Right lobe of liver (tissue), 4 donors: Measurements from ENCODE around the gene KLK11.

ENCODE experiments used
- POLR2A ChIP-seq: fragments of 450-650 bp; IDR thresholded peaks from one replicate; pipeline ENCODE4 v1.6.1; 2017; ENCODE audit warnings: antibody characterized with exemption, mild to moderate bottlenecking
- TF ChIP-seq, protein P1 (sequence below), 4 donors: fragments of 200-600 bp in 3 of 4; fragments of 450-650 bp in 1 of 4; IDR thresholded peaks; one replicate each; pipeline versions ENCODE4 v1.5.1 to v1.8.0; 2016 to 2022; ENCODE audit warnings: antibody characterized with exemption in 4 of 4, mild to moderate bottlenecking in 2 of 4
- donor health status: DM: no; HTN: no; CAD: no.
- donor health status: DM: no; HTN: no; CAD: no.
- donor health status: DM: no; HTN: yes; CAD: no.

DNA sequence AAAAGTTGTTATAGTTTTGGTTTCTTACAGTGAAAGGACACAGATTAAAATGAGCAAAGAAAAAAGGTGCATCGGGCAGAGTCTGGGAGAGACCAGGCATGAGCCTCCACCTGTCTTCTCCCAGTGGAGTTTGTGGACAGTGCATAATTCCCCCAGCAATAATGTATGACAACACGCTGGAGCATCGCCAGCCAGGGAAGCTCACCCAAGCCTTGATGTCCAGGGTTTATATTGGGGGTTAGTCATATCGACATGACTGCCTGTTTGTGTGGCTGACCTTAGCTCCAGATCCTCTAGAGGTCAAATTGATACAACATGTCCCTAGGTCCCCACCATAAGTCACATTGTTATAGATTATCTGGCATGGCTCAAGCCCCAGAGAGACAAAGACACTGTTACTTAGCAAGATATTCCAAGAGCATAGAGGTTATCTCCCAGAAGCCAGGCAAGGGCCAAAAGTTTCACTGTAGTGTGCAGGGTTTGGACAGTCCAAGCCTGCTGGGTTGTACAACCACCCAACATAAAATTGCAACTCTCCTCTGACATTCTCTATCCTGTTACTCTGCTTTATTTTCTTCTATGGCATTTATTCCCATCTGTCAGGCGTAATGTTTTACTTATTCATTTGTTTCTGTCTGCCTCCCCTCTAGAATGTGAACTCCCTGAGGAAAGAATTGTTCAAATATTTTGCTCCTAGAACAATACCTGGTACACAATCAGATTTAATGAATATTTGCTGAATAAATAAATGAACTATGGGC is 44.1 kb upstream of the KLK11 start:
- TF ChIP-seq, protein P1, sequence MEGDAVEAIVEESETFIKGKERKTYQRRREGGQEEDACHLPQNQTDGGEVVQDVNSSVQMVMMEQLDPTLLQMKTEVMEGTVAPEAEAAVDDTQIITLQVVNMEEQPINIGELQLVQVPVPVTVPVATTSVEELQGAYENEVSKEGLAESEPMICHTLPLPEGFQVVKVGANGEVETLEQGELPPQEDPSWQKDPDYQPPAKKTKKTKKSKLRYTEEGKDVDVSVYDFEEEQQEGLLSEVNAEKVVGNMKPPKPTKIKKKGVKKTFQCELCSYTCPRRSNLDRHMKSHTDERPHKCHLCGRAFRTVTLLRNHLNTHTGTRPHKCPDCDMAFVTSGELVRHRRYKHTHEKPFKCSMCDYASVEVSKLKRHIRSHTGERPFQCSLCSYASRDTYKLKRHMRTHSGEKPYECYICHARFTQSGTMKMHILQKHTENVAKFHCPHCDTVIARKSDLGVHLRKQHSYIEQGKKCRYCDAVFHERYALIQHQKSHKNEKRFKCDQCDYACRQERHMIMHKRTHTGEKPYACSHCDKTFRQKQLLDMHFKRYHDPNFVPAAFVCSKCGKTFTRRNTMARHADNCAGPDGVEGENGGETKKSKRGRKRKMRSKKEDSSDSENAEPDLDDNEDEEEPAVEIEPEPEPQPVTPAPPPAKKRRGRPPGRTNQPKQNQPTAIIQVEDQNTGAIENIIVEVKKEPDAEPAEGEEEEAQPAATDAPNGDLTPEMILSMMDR (IDR thresholded peaks at IDR 0.05): no peak
- no peak for TF ChIP-seq POLR2A
